Thymus (tissue), 11 donors: ENCODE results near the gene DCTN4. TPM values are rescaled to one million over a fixed set of nuclear protein-coding genes. Genes with fewer than 3 reads are reported as not detected.

Source experiments
- DNase-seq, 9 donors: peaks; one replicate each; pipeline ENCODE4 v3.0.0-alpha.2; 2013; ENCODE audit warnings: low spot score in 9 of 9, low read depth in 6 of 9, missing footprints in 1 of 9
- H3K27ac ChIP-seq, 2 donors: one replicate each; pipeline ENCODE4 v1.5.1; 2013; ENCODE audit warnings: control low read depth in 1 of 2, low read depth in 1 of 2, low read length in 1 of 2, mild to moderate bottlenecking in 1 of 2, moderate library complexity in 1 of 2
- H3K27me3 ChIP-seq, 2 donors: one replicate each; pipeline ENCODE4 v1.5.1; 2013; ENCODE audit warnings: low read length in 1 of 2; ENCODE audit not compliant: control insufficient read depth in 2 of 2, insufficient read depth in 1 of 2
- H3K36me3 ChIP-seq, 2 donors: one replicate each; pipeline ENCODE4 v1.5.1; 2013; ENCODE audit warnings: low read length in 1 of 2, mild to moderate bottlenecking in 1 of 2, moderate library complexity in 1 of 2; ENCODE audit not compliant: control insufficient read depth in 2 of 2, insufficient read depth in 2 of 2
- H3K4me1 ChIP-seq, 2 donors: one replicate each; pipeline ENCODE4 v1.5.1; 2013; ENCODE audit warnings: low read length in 2 of 2; ENCODE audit not compliant: control insufficient read depth in 2 of 2, insufficient read depth in 2 of 2
- H3K4me3 ChIP-seq, 2 donors: one replicate each; pipeline ENCODE4 v1.5.1; 2013; ENCODE audit warnings: low read length in 2 of 2, control low read depth in 1 of 2, mild to moderate bottlenecking in 1 of 2
- H3K9me3 ChIP-seq, 2 donors: one replicate each; pipeline ENCODE4 v1.5.1; 2013; ENCODE audit warnings: low read length in 1 of 2, mild to moderate bottlenecking in 1 of 2; ENCODE audit not compliant: control insufficient read depth in 2 of 2, insufficient read depth in 1 of 2
- WGBS: extraction: QIAGEN DNeasy Blood & Tissue Kit; methylation state at CpG from one replicate; pipeline ENCODE4 v1.1.7; 2013; 5-methylcytosine and 5-hydroxymethylcytosine counted together
- polyA plus RNA-seq: library from polyadenylated mRNA; stranded (reverse); fragments of 200-250 nt; gene quantifications from one replicate; pipeline ENCODE4 v1.2.3, GENCODE V29; 2013
- total RNA-seq: library from RNA; stranded (reverse); fragments of 120-200 nt; gene quantifications from one replicate; pipeline ENCODE4 v1.2.4, GENCODE V29; 2013
- donor health status: healthy.

The DCTN4 gene
- total and polyA plus RNA-seq, 2 donors: 18.0 to 30.5 TPM

DNA sequence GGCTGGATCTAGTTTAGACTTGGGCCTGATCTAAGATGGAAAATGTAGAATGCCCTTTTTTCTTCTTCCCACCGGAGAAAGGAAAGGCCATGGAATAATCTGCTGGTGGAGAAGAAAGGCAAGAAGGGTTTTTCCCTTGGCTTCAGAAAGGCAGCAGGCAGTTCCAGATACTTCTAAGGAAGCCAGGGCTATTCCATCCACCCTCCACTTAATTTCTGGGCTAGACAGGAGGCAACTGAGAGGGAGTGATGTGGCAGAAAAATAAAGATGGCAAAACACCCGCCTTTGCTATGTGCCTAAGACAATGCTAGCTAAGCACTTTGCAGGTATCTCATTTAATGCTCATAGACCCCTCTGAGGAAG is 87.9 kb downstream of the DCTN4 start:
- Histone ChIP-seq H3K27me3 (peaks cover 10 to 37% of the 10 kb centered on the region in 2 donors), H3K4me1 (peaks cover 2 to 17% of the 10 kb centered on the region in 2 donors), H3K36me3 (no peaks in the 10 kb centered on the region), H3K27ac (no peak overlapping the region), H3K4me3 (no peak overlapping the region), H3K9me3 (no peaks in the 10 kb centered on the region)
- no peak for DNase-seq
- 85% methylated on average over 2 of the region's 2 CpGs for WGBS

DNA sequence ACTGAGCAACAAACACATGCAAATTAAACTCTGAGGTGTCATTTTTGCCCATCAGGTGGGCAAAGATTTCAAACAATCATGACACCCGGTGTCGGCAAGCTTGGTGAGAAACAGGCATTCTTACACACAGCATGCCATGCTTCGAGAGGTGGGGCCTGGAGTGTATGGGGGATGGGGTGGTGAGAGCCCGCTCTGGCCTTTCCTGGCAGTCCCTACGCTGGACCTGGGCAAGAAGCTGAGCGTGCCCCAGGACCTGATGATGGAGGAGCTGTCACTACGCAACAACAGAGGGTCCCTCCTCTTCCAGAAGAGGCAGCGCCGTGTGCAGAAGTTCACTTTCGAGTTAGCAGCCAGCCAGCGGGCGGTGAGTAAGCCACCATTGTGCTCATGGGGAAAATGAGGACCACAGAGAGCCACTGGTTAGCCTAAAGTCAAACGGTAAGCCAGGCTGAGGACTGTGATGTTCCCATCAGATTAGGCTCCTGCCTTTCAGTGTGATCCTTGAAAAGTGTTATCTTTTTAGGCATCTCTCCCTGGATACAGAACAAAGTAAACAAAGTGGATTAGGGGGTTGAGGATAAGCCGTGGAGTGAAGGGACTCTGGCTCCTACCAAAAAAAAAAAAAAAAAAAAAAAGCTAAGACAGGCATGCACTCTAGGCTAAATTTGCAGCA is 88.4 kb downstream of the DCTN4 start:
- Histone ChIP-seq H3K27ac (no peak overlapping the region), H3K4me3 (no peak overlapping the region), H3K9me3 (no peaks in the 10 kb centered on the region), H3K4me1 (peaks cover 2 to 17% of the 10 kb centered on the region in 2 donors), H3K36me3 (no peaks in the 10 kb centered on the region), H3K27me3 (peaks cover 10 to 37% of the 10 kb centered on the region in 2 donors)
- DNase-seq: no peak
- WGBS: 96% methylated on average over 14 of the region's 14 CpGs

DNA sequence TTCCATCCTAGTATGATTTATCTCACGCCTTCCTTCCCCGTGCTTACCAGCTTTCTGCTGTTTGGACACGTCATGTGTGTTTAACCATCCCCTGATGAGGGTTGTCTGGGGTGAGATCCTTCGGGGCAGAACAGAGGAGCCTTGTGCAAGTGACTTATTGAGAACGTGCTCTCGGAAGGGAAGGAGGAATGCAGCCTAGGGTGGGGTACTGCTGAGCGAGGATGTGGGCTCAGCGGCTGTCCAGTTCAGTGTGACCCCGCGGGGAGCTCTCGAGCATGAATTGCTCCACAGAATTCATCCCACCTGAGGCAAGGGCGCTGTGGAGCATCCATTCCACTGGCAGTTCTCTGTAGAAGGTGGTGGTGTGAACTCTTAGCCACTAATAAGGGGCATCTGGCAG is 93.8 kb downstream of the DCTN4 start:
- no peak overlapping the region for H3K4me3 ChIP-seq
- WGBS: 90% methylated on average over 12 of the region's 12 CpGs
- DNase-seq: no peak

DNA sequence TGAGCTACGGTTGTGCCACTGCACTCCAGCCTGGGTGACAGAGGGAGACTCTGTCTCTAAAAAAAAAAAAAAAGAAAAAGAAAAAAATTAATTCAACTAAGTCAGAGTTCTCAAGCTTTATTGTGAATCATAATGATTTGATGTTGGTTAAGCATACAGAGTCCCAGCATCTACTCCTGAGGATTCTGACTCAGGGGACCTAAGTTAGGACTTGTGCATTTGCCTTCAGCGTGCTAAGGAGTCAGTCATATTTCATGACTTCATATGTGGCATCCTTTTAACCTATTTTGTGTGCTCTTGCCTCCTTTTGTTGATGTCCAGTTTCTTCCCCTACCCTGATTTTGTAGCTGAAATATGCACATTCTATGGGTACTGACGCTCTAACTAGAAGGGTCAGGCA is 94.9 kb downstream of the DCTN4 start:
- Histone ChIP-seq H3K27ac (no peak overlapping the region), H3K4me1 (no peaks in the 10 kb centered on the region), H3K9me3 (no peaks in the 10 kb centered on the region), H3K36me3 (no peaks in the 10 kb centered on the region), H3K27me3 (peaks cover 0 to 22% of the 10 kb centered on the region in 2 donors), H3K4me3 (no peak overlapping the region)
- DNase-seq: no peak
- WGBS: 96% methylated on average over 3 of the region's 3 CpGs

More for the DNA sequence above, 93.8 kb downstream of the DCTN4 start:
- Histone ChIP-seq H3K4me1 (no peaks in the 10 kb centered on the region), H3K27ac (no peak overlapping the region), H3K27me3 (peaks cover 0 to 25% of the 10 kb centered on the region in 2 donors), H3K36me3 (no peaks in the 10 kb centered on the region), H3K9me3 (no peaks in the 10 kb centered on the region)

DNA sequence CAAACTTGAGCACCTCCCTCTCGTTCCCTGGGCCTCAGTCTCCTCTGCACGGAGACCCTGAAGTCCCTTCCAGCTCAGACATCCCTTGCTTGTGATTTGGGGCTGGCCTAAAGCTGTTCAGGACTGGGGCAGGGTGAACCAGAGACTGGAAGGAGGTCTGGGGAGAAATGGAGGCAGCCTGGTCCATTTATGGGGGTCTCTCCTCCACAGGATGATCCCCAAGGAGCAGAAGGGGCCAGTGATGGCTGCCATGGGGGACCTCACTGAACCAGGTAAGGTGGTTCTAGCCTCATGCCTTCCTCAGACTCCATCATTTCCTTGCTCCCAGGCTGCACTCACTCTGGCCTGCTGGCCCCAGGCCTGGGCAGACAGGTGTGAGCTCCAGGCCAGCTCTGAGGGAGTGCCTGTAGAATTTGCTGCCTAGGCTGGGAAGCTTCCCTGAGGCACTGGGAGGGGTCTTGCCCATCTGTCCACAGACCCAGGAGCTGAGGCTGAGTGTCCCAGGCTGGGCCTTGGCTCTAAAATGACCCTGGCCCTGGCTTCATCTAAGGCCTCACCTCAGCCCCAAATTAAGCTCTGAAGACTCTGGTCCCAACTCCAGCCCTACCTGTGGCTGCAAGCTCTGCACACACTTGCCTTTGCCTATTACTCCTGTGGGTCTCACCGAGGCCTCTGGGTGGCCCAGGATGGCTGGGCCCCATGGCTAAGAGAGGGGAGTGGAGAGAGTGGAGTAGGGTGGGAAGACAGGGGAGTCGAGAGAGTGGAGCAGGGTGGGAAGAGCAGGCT is 95.9 kb downstream of the DCTN4 start:
- no peak for DNase-seq
- no peak overlapping the region for H3K4me3 ChIP-seq
- 94% methylated on average over 4 of the region's 4 CpGs for WGBS
- H3K36me3 ChIP-seq: no peaks in the 10 kb centered on the region
- H3K27me3 ChIP-seq: peaks cover 0 to 22% of the 10 kb centered on the region in 2 donors
- no peaks in the 10 kb centered on the region for H3K9me3 ChIP-seq
- H3K4me1 ChIP-seq: no peaks in the 10 kb centered on the region
- H3K27ac ChIP-seq: no peak overlapping the region

DNA sequence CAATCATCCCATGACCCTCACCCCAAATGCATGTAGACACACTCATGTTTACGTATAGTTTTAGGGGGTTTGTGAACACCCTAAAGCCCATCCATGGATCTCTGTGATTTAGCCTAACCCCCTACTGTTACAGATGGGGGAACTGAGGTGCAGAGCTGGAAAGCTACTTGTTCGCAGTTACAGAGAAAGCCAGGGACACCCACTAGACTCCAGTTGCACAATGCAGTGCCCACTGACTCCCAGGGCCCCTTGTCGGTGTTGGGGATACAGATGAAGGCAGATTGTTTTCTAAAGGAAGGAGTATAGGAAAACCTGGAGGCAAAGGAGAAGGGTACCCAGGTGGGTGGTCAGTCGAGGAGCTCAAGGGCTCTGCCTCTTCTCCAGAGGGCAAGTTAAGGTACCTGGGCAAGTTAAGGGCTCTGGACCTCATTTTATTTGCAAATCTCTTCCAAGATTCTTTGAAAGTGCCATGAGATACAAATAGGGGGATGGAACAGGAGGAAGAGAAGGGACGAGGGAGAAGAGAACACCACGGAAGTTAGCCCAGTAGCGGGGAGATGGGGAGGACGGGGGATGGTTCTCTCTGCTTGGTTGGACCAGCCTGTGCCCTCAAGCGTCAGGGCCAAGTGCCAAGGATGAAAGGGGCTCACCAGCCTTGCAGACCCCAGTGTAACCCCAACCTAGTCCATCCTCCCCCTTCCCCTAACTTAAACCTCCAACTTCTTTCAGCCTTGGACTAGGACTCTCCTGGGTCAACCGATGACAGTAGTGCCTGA is 96.8 kb downstream of the DCTN4 start:
- 90% methylated on average over 10 of the region's 10 CpGs for WGBS
- H3K27ac ChIP-seq: no peak overlapping the region
- H3K4me3 ChIP-seq: no peak overlapping the region
- no peaks in the 10 kb centered on the region for H3K9me3 ChIP-seq
- no peaks in the 10 kb centered on the region for H3K36me3 ChIP-seq
- peaks cover 0 to 20% of the 10 kb centered on the region in 2 donors for H3K27me3 ChIP-seq
- peaks cover 0 to 3% of the 10 kb centered on the region in 2 donors for H3K4me1 ChIP-seq
- DNase-seq: no peak

DNA sequence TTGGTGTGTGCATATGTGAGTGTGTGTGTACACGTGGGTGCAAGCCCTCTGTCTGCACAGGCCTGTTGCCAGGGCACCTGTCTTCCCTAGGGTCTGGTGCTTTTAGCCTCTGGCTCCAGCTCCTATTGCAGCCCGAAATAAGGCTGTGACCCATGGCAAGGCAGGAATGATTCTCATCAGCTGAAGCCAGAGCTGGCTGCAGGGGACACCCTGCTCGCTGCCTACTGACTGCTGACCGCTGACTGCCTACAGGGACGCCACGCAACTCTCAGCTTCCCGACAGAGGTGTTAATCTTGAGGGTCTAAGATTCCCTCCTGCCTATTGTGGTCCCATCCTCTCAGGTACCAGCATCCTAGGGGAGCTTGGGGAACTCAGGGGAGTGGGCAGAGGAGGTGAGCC is 97.7 kb downstream of the DCTN4 start, which contains the start of gene MYOZ3:
Gene MYOZ3, plus strand, starts transcription at position 166 of the 400 bp plus-strand sequence. CDS start 1,691 bp downstream, outside the sequence.
- peaks cover 0 to 22% of the 10 kb centered on the region in 2 donors for H3K27me3 ChIP-seq
- no peaks in the 10 kb centered on the region for H3K36me3 ChIP-seq
- no peaks in the 10 kb centered on the region for H3K9me3 ChIP-seq
- WGBS: 94% methylated on average over 7 of the region's 7 CpGs
- peaks cover 0 to 8% of the 10 kb centered on the region in 2 donors for H3K4me1 ChIP-seq
- no peak within 1 kb of the TSS for H3K27ac ChIP-seq
- no peak within 1 kb of the TSS for H3K4me3 ChIP-seq
- no peak for DNase-seq

DNA sequence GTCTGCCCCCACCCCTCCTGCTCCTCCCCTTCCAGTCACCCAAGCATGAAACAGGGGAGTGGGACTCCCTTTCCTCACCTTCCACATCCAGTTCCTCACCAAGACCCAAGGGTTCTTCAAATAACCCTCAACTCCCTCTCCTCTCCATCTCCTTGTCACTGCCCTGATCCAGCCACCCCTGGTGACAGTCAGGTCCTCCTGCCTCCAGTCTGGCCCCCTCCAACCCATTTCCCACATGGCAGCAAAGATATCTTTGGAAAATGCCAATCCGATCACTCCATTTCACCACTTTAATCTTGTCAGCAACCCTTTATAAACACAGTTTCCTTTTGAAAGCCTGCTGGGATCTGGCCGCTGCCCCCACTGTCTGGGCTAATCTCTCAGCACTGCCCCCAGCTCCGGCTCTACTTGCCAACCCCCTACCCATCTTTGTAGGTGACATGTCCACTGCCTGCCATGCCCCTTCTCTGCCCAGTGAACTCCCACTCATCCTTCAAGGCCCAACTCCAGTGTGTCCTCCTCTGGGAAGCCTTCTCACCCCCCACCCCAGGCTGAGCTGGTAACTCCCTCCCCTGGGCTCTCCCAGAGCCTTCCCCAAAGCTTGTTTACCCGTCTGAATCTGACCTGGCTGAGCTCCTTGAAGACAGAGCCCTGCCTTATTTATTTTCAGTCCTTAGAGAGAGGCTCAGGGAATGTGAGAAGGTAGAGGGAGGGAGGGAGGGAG is 98.5 kb downstream of the DCTN4 start:
- H3K27ac ChIP-seq: no peak overlapping the region
- WGBS: 91% methylated on average over 4 of the region's 4 CpGs
- no peak for DNase-seq

More for the DNA sequence above, 98.5 kb downstream of the DCTN4 start:
- Histone ChIP-seq H3K9me3 (no peaks in the 10 kb centered on the region), H3K4me3 (no peak overlapping the region), H3K36me3 (no peaks in the 10 kb centered on the region), H3K4me1 (peaks cover 0 to 11% of the 10 kb centered on the region in 2 donors), H3K27me3 (peaks cover 0 to 22% of the 10 kb centered on the region in 2 donors)
